Ascending aorta (tissue), 2 donors: ENCODE measurements around the gene F2RL3. TPM values are rescaled to one million over a fixed set of nuclear protein-coding genes. Genes with fewer than 3 reads are reported as not detected.

Source experiments
- DNase-seq, 2 donors: peaks; one replicate each; pipeline ENCODE4 v3.0.0-alpha.2; 2019; ENCODE audit warnings: low spot score in 2 of 2
- H3K27ac ChIP-seq, 2 donors: fragments of 200-600 bp; sonication (generic); one replicate each; pipeline ENCODE4 v1.5.1; 2016 to 2017; ENCODE audit warnings: mild to moderate bottlenecking in 1 of 2
- H3K27me3 ChIP-seq: fragments of 200-600 bp; sonication (generic); one replicate; pipeline ENCODE4 v1.5.1; 2017
- H3K36me3 ChIP-seq, 2 donors: fragments of 200-600 bp; sonication (generic); one replicate each; pipeline ENCODE4 v1.5.1; 2016
- H3K4me1 ChIP-seq, 2 donors: fragments of 200-600 bp; sonication (generic); one replicate each; pipeline ENCODE4 v1.5.1; 2016 to 2017; ENCODE audit warnings: mild to moderate bottlenecking in 1 of 2
- H3K4me3 ChIP-seq, 2 donors: fragments of 200-600 bp; sonication (generic); one replicate each; pipeline ENCODE4 v1.5.1; 2016 to 2017; ENCODE audit warnings: mild to moderate bottlenecking in 1 of 2
- H3K9me3 ChIP-seq, 2 donors: fragments of 200-600 bp; sonication (generic); one replicate each; pipeline ENCODE4 v1.5.1; 2016
- CTCF ChIP-seq, 3 experiments: fragments of 200-600 bp in 2 of 3; fragments of 450-650 bp in 1 of 3; sonication (generic) in 2 of 3; IDR thresholded peaks; one replicate each; pipeline ENCODE4 v1.5.1; 2016 to 2019; ENCODE audit warnings: antibody characterized with exemption in 3 of 3, mild to moderate bottlenecking in 1 of 3, moderate library complexity in 1 of 3
- intact Hi-C: fragments of 100-400 bp; cut with DNase I; formaldehyde crosslinking; loops from one replicate; pipeline ENCODE4 v1.15.1; 2023
- total RNA-seq: library from RNA; depleted of rRNA; stranded (reverse); fragments of >200 nt; gene quantifications from one replicate; pipeline ENCODE4 v1.1.0, GENCODE V29; 2016

F2RL3 gene
- total RNA-seq, 1 donor from 2014 or later, result 7.6 TPM

DNA sequence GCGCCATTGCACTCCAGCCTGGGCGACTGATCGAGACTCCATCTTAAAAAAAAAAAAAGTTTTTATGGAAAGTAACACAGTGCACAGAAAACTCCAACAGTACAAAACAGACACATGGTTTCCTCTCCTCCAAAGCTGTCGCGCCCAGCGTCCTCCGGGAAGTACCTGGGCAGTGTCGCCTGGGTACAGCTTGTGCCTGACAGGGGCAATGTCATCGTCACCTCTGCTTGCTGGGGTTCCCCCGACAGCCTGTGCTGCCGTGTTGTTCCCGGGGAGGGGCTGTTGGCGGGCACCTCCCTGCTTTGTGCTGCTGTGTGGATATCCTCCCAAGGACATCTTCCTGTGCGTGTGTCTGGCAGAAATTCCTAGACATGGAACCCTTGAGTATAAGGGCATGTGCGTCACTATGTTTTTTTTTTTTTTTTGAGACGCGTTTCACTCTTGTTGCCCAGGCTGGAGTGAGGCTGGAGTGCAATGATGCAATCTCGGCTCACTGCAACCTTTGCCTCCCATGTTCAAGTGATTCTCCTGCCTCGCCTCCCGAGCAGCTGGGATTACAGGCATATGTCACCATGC is 2.4 kb upstream of the F2RL3 start:
- Histone ChIP-seq H3K27me3 (no peaks in the 10 kb centered on the region), H3K36me3 (no peaks in the 10 kb centered on the region), H3K27ac (no peak overlapping the region), H3K9me3 (peaks cover 14% of the 10 kb centered on the region in 2 donors), H3K4me1 (no peaks in the 10 kb centered on the region), H3K4me3 (no peak overlapping the region)
- DNase-seq, result no peak
- intact Hi-C loops, result no loop called here
- TF ChIP-seq CTCF (IDR thresholded peaks at IDR 0.05), result no peak

DNA sequence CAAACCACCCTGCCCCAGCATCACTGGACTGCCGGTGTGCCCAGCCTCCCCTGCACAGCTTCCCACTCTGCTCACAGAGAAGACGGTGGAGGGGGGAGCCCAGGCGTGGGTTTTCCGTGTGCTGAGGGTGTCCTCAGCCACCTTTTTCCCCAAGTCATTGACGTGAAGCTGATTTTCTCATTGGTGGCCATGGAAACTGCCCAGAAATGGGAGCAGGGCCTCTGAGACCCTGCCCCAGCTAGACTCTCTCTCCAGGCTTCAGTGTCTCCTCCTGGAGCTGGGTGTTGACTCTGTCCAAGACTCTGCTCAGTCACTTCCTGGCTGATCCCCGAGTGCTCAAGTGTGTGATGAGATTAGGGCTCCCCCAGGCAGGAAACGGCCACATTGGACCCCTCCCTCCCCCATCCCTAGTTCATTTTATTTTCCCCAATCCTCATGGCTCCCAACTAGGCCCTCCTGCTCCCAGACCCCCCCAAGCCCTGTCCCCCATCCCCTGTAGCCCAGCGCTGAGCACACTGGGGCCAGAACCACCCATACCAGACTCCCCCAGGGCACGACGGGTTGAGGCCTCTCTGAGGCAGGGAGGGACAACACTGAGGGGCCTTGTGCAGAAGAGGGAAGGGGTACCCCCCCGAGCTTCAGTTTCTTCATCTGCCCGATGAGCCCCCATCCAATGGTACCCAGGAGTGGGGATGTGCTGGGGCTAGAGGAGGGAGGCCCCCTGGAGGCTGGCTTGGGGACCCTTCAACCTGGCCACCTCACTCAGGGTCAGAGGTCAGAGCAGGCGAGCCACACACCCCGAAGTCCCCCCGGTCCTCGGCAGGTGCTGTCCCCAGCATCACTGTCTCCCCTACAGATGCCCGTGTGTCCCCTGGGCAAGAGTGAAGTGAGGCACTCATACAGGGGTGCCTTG is 1.2 kb upstream of the F2RL3 start:
- Histone ChIP-seq H3K36me3 (no peaks in the 10 kb centered on the region), H3K4me1 (no peaks in the 10 kb centered on the region), H3K27me3 (no peaks in the 10 kb centered on the region), H3K27ac (peak overlapping the region in 1 of 2 donors; percentile 7), H3K9me3 (peaks cover 1 to 6% of the 10 kb centered on the region in 2 donors), H3K4me3 (no peak overlapping the region)
- TF ChIP-seq CTCF (IDR thresholded peaks at IDR 0.05), result no peak
- intact Hi-C loops, result no loop called here
- no peak for DNase-seq

DNA sequence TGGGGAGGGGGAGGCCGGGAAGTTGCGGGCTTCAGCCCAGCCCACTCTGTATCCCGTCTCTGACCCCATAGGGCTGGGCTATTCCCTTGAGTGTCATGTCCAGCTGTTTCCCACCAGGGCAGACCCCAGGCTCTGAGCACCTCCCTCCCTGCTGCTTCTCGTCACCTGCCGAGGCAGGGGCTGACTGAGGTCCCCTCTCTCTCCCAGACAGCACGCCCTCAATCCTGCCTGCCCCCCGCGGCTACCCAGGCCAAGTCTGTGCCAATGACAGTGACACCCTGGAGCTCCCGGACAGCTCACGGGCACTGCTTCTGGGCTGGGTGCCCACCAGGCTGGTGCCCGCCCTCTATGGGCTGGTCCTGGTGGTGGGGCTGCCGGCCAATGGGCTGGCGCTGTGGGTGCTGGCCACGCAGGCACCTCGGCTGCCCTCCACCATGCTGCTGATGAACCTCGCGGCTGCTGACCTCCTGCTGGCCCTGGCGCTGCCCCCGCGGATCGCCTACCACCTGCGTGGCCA is 625 bp downstream of the F2RL3 start:
- intact Hi-C loops, result no loop called here
- no peak for TF ChIP-seq CTCF (IDR thresholded peaks at IDR 0.05)
- Histone ChIP-seq H3K27me3 (no peaks in the 10 kb centered on the region), H3K36me3 (no peaks in the 10 kb centered on the region), H3K9me3 (no peaks in the 10 kb centered on the region), H3K4me3 (no peak overlapping the region), H3K27ac (no peak overlapping the region), H3K4me1 (no peaks in the 10 kb centered on the region)
- DNase-seq, result no peak

DNA sequence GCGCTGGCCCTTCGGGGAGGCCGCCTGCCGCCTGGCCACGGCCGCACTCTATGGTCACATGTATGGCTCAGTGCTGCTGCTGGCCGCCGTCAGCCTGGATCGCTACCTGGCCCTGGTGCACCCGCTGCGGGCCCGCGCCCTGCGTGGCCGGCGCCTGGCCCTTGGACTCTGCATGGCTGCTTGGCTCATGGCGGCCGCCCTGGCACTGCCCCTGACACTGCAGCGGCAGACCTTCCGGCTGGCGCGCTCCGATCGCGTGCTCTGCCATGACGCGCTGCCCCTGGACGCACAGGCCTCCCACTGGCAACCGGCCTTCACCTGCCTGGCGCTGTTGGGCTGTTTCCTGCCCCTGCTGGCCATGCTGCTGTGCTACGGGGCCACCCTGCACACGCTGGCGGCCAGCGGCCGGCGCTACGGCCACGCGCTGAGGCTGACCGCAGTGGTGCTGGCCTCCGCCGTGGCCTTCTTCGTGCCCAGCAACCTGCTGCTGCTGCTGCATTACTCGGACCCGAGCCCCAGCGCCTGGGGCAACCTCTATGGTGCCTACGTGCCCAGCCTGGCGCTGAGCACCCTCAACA is 1.2 kb downstream of the F2RL3 start:
- TF ChIP-seq CTCF (IDR thresholded peaks at IDR 0.05), result no peak
- intact Hi-C loops, result no loop called here
- Histone ChIP-seq H3K27ac (no peak overlapping the region), H3K36me3 (no peaks in the 10 kb centered on the region), H3K4me1 (no peaks in the 10 kb centered on the region), H3K27me3 (no peaks in the 10 kb centered on the region), H3K4me3 (no peak overlapping the region), H3K9me3 (no peaks in the 10 kb centered on the region)
- DNase-seq, result no peak

DNA sequence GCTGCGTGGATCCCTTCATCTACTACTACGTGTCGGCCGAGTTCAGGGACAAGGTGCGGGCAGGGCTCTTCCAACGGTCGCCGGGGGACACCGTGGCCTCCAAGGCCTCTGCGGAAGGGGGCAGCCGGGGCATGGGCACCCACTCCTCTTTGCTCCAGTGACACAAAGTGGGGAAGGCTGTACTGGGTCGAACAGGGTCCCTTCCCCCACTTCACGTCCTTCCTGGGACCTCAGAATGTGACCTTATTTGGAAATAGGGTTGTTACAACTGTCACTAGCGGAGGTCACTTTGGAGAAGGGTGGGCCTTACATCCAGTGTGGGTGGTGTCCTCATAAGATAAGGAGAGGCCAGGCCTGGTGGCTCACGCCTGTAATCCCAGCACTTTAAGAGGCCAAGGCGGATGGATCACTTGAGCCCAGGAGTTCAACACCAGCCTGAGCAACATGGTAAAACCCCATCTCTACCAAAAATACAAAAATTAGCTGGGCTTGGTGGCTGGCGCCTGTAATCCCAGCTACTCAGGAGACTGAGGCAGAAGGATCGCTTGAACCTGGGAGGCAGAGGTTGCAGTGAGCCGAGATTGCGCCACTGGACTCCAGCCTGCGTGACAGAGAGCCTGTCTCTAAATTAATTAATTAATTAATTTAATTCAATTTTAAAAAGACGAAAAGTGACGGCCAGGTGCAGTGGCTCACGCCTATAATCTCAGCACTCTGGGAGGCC is 1.8 kb downstream of the F2RL3 start:
- Histone ChIP-seq H3K27me3 (no peaks in the 10 kb centered on the region), H3K4me1 (no peaks in the 10 kb centered on the region), H3K27ac (no peak overlapping the region), H3K4me3 (no peak overlapping the region), H3K9me3 (no peaks in the 10 kb centered on the region), H3K36me3 (no peaks in the 10 kb centered on the region)
- no peak for DNase-seq
- intact Hi-C loops, result no loop called here
- TF ChIP-seq CTCF (IDR thresholded peaks at IDR 0.05), result no peak
